Endothelial cell of umbilical vein (primary cell): ENCODE measurements around the gene BRSK2. TPM values are rescaled to one million over a fixed set of nuclear protein-coding genes. Genes with fewer than 3 reads are reported as not detected.

ENCODE experiments used
- BruUV-seq: library from RNA; stranded (reverse); fragments of 400-500 nt; replicated peaks from 2 replicates; lab custom pipeline; 2021; lab: Mats Ljungman, UMichigan
- CTCF ChIA-PET: fragments of 300-600, 350-600 bp; sonication (Branson Sonifier 250); formaldehyde crosslinking; loops from one replicate; lab custom pipeline; 2021; ENCODE audit warnings: antibody characterized with exemption, inconsistent platforms; lab: Charles Lee
- POLR2A ChIA-PET: fragments of 300-600, 350-600 bp; sonication (Branson Sonifier 250); formaldehyde crosslinking; loops from one replicate; lab custom pipeline; 2021; ENCODE audit warnings: antibody characterized with exemption, inconsistent platforms; lab: Charles Lee
- DNase-seq: peaks from one replicate; pipeline ENCODE4 v3.0.0-alpha.2; 2011; ENCODE audit warnings: low read depth, low spot score
- FAIRE-seq: peaks from 2 replicates; lab custom pipeline; 2011; peaks lifted over from hg19 to GRCh38; lab: Jason Lieb, UNC
- H2AFZ ChIP-seq: 2 replicates; pipeline ENCODE4 v1.6.0; 2012; ENCODE audit warnings: low read depth, low read length, control low read depth, inconsistent platforms
- H3K27ac ChIP-seq: 2 replicates; pipeline ENCODE4 v1.5.1; 2011; ENCODE audit warnings: low read depth, mild to moderate bottlenecking, control low read depth, low read length, moderate library complexity; ENCODE audit not compliant: insufficient read depth
- H3K27me3 ChIP-seq, 2 experiments: 2 replicates each; pipeline versions ENCODE4 v1.6.0 to v1.6.1; 2011; ENCODE audit warnings: low read length in 2 of 2, mixed read lengths in 1 of 2; ENCODE audit not compliant: control insufficient read depth in 2 of 2, insufficient read depth in 2 of 2
- H3K36me3 ChIP-seq, 2 experiments: 2 replicates in 1 of 2; 3 replicates in 1 of 2; pipeline ENCODE4 v1.5.1; 2011; ENCODE audit warnings: low read length in 2 of 2, mild to moderate bottlenecking in 1 of 2, moderate library complexity in 1 of 2; ENCODE audit not compliant: control insufficient read depth in 2 of 2, insufficient read depth in 2 of 2; ENCODE audit errors: extremely low read depth in 1 of 2
- H3K4me1 ChIP-seq: 3 replicates; pipeline ENCODE4 v1.5.1; 2011; ENCODE audit warnings: mild to moderate bottlenecking, low read length; ENCODE audit not compliant: control insufficient read depth, insufficient read depth; ENCODE audit errors: extremely low read depth
- H3K4me2 ChIP-seq: 2 replicates; pipeline ENCODE4 v1.6.1; 2011; ENCODE audit warnings: low read length, control low read depth, mixed read lengths; ENCODE audit not compliant: insufficient read depth
- H3K4me3 ChIP-seq, 3 experiments: fragments of 200-600 bp in 1 of 3; sonication (generic), shearing (Covaris generic) in 1 of 3; replicated peaks in 1 of 3; 2 replicates each; pipeline ENCODE4 v1.5.1; 2011 to 2016; ENCODE audit warnings: control low read depth in 3 of 3, low read length in 3 of 3, mild to moderate bottlenecking in 2 of 3, inconsistent platforms in 1 of 3, low read depth in 1 of 3, moderate library complexity in 1 of 3; ENCODE audit not compliant: insufficient read depth in 1 of 3
- H3K79me2 ChIP-seq: 2 replicates; pipeline ENCODE4 v1.6.0; 2012; ENCODE audit warnings: low read length, inconsistent platforms; ENCODE audit not compliant: control insufficient read depth, insufficient read depth
- H3K9ac ChIP-seq: replicated peaks from 2 replicates; pipeline ENCODE3; 2011; ENCODE audit warnings: low read length, control low read depth; ENCODE audit not compliant: insufficient read depth; ENCODE audit errors: extremely low read depth
- H3K9me1 ChIP-seq: replicated peaks from 3 replicates; pipeline ENCODE4 v1.6.0; 2011; ENCODE audit warnings: mild to moderate bottlenecking, low read length; ENCODE audit not compliant: control insufficient read depth, insufficient read depth; ENCODE audit errors: extremely low read depth
- H3K9me3 ChIP-seq: replicated peaks from 2 replicates; pipeline ENCODE4 v1.5.1; 2012; ENCODE audit warnings: low read length, inconsistent platforms; ENCODE audit not compliant: control insufficient read depth, insufficient read depth
- H4K20me1 ChIP-seq: replicated peaks from 2 replicates; pipeline ENCODE3; 2011; ENCODE audit warnings: mild to moderate bottlenecking, low read length; ENCODE audit not compliant: control insufficient read depth, insufficient read depth; ENCODE audit errors: extremely low read depth
- CTCF ChIP-seq, 2 donors: IDR thresholded peaks; 1 replicate in 1 of 2; 2 replicates in 1 of 2; pipeline ENCODE4 v1.5.1; 2011; ENCODE audit warnings: low read length in 2 of 2, mild to moderate bottlenecking in 2 of 2, moderate library complexity in 2 of 2, control low read depth in 1 of 2, inconsistent platforms in 1 of 2, low read depth in 1 of 2; ENCODE audit not compliant: insufficient read depth in 1 of 2; ENCODE audit errors: extremely low read depth in 1 of 2
- EZH2 ChIP-seq: IDR thresholded peaks from 2 replicates; pipeline ENCODE4 v1.6.1; 2012; ENCODE audit warnings: borderline replicate concordance, low read depth, mild to moderate bottlenecking, moderate library complexity, low read length, inconsistent platforms; ENCODE audit not compliant: severe bottlenecking
- FOS ChIP-seq: IDR thresholded peaks from 2 replicates; pipeline ENCODE4 v1.6.1; 2011; ENCODE audit warnings: mild to moderate bottlenecking, low read length, moderate library complexity, borderline replicate concordance; ENCODE audit not compliant: insufficient read depth
- GATA2 ChIP-seq: IDR thresholded peaks from 2 replicates; pipeline ENCODE4 v1.7.0; 2011; ENCODE audit warnings: low read depth, mild to moderate bottlenecking, moderate library complexity, mixed read lengths, low read length; ENCODE audit not compliant: insufficient read length, insufficient read depth
- JUN ChIP-seq: IDR thresholded peaks from 2 replicates; pipeline ENCODE4 v1.6.1; 2011; ENCODE audit warnings: borderline replicate concordance, low read depth; ENCODE audit not compliant: insufficient read length, insufficient read depth
- MAX ChIP-seq: IDR thresholded peaks from 2 replicates; pipeline ENCODE4 v1.6.1; 2011; ENCODE audit not compliant: insufficient read depth, insufficient read length
- MYC ChIP-seq: IDR thresholded peaks from one replicate; pipeline ENCODE4 v1.6.1; 2011; ENCODE audit warnings: mild to moderate bottlenecking, low read depth, low read length
- POLR2A ChIP-seq: IDR thresholded peaks from 2 replicates; pipeline ENCODE4 v1.6.1; 2012; ENCODE audit warnings: low read depth, mild to moderate bottlenecking, control low read depth, low read length
- POLR2AphosphoS5 ChIP-seq: IDR thresholded peaks from 2 replicates; pipeline ENCODE4 v1.6.1; 2012; ENCODE audit warnings: low read depth, mild to moderate bottlenecking, control low read depth, low read length, moderate library complexity; ENCODE audit not compliant: insufficient read depth
- dilution Hi-C: fragments of 300-500 bp; cut with MboI; formaldehyde crosslinking; loops from one replicate; pipeline ENCODE4 v1.15.0; 2019; ENCODE audit warnings: low sequenced_read_pairs; ENCODE audit not compliant: extremely low pct_ligation_motif_present
- intact Hi-C: fragments of 100-400 bp; cut with micrococcal nuclease; formaldehyde crosslinking; loops from one replicate; pipeline ENCODE4 v1.10.0; 2022
- polyA plus RNA-seq, 4 experiments: library from polyadenylated mRNA; depleted of rRNA in 3 of 4; stranded (reverse) in 3 of 4; unstranded in 1 of 4; fragments of >200 nt; gene quantifications; 2 replicates each; pipeline versions ENCODE4 v1.2.1 to v1.2.3, GENCODE V29; 2011 to 2012; ENCODE audit warnings: missing spikeins in 1 of 4
- total RNA-seq: library from RNA; stranded (reverse); gene quantifications from 2 replicates; pipeline ENCODE4 v1.2.3, GENCODE V29; 2021

The BRSK2 gene
- total and polyA plus RNA-seq, 2 donors (not counting 3 experiments of a cell fraction or from before 2014, with no cell fraction given), result 0.08 to 0.20 TPM

- Histone ChIP-seq H3K27ac (no peak overlapping the region), H3K36me3 (no peaks in the 10 kb centered on the region), H3K4me1 (peaks cover 3% of the 10 kb centered on the region), H3K9ac (no peak overlapping the region), H2AFZ (no peak overlapping the region), H3K9me1 (no peaks in the 10 kb centered on the region), H4K20me1 (peaks cover 2% of the 10 kb centered on the region), H3K79me2 (peaks cover 16% of the 10 kb centered on the region), H3K27me3 (no peaks in the 10 kb centered on the region), H3K9me3 (no peaks in the 10 kb centered on the region), H3K4me2 (no peak overlapping the region), H3K4me3 (no peak overlapping the region)
- FAIRE-seq (no peak), DNase-seq (no peak)
- TF ChIP-seq POLR2AphosphoS5 (no peak), MAX (no peak), EZH2 (no peak), MYC (no peak), CTCF (IDR thresholded peaks at IDR 0.05; ENCODE audit: extremely low read depth in 1 of 2, insufficient read depth in 1 of 2, low read depth in 1 of 2, low read length in 2 of 2) (no peak), JUN (no peak), FOS (no peak), GATA2 (no peak), POLR2A (no peak)
- BruUV-seq, result no TSS peak
- CTCF ChIA-PET, result no interaction called here
- intact Hi-C loops (no loop called here), dilution Hi-C loops (no loop called here)
- POLR2A ChIA-PET, result interaction anchor here (0.7 kb wide), 1 partner anchor 756 kb away, joined by 9 read pairs; no protein-coding TSS in a partner anchor
Observed at GRCh38 chr11:1488575-1489180, 98.9 kb downstream of the BRSK2 start.
